Fibroblast of lung (primary cell): ENCODE data around the gene PSTPIP2. TPM values are rescaled to one million over a fixed set of nuclear protein-coding genes. Genes with fewer than 3 reads are reported as not detected.
A peak's percentile ranks its signal among the peaks of the same experiment; 100 is the strongest.

Experiments used
- DNase-seq, 2 donors: peaks; one replicate each; pipeline versions ENCODE4 v3.0.0 to v3.0.0-alpha.2; 2010; ENCODE audit warnings: low read depth in 2 of 2
- H2AFZ ChIP-seq: 2 replicates; pipeline ENCODE4 v1.5.1; 2012; ENCODE audit warnings: low read length, control low read depth, inconsistent platforms
- H3K27ac ChIP-seq: 2 replicates; pipeline ENCODE4 v1.5.1; 2011; ENCODE audit warnings: low read length, control low read depth; ENCODE audit not compliant: insufficient read depth
- H3K27me3 ChIP-seq: 2 replicates; pipeline ENCODE4 v1.5.1; 2011; ENCODE audit warnings: mild to moderate bottlenecking, low read length; ENCODE audit not compliant: control insufficient read depth, insufficient read depth
- H3K36me3 ChIP-seq: 2 replicates; pipeline ENCODE4 v1.5.1; 2011; ENCODE audit warnings: low read length; ENCODE audit not compliant: control insufficient read depth, insufficient read depth
- H3K4me1 ChIP-seq: 2 replicates; pipeline ENCODE4 v1.5.1; 2011; ENCODE audit warnings: low read length; ENCODE audit not compliant: control insufficient read depth, insufficient read depth; ENCODE audit errors: extremely low read depth
- H3K4me2 ChIP-seq: 2 replicates; pipeline ENCODE4 v1.5.1; 2011; ENCODE audit warnings: low read length, control low read depth; ENCODE audit not compliant: insufficient read depth; ENCODE audit errors: extremely low read depth
- H3K4me3 ChIP-seq, 4 experiments: fragments of 200-600 bp in 1 of 4; sonication (generic) in 1 of 4; replicated peaks in 1 of 4; 2 replicates each; pipeline ENCODE4 v1.5.1; 2011 to 2016; ENCODE audit warnings: low read length in 4 of 4, low read depth in 3 of 4, mild to moderate bottlenecking in 3 of 4, control low read depth in 2 of 4, inconsistent platforms in 1 of 4, mixed read lengths in 1 of 4; ENCODE audit not compliant: insufficient read depth in 1 of 4; ENCODE audit errors: control extremely low read depth in 1 of 4
- H3K79me2 ChIP-seq: 2 replicates; pipeline ENCODE4 v1.5.1; 2012; ENCODE audit warnings: mild to moderate bottlenecking, low read length, inconsistent platforms; ENCODE audit not compliant: control insufficient read depth, insufficient read depth
- H3K9ac ChIP-seq: 2 replicates; pipeline ENCODE4 v1.5.1; 2011; ENCODE audit warnings: mild to moderate bottlenecking, low read length, control low read depth; ENCODE audit not compliant: insufficient read depth
- H3K9me3 ChIP-seq: 2 replicates; pipeline ENCODE4 v1.5.1; 2012; ENCODE audit warnings: low read depth, low read length; ENCODE audit not compliant: control insufficient read depth, insufficient read depth
- H4K20me1 ChIP-seq: 2 replicates; pipeline ENCODE4 v1.5.1; 2011; ENCODE audit warnings: low read length; ENCODE audit not compliant: control insufficient read depth, insufficient read depth; ENCODE audit errors: extremely low read depth
- EZH2 ChIP-seq: IDR thresholded peaks from 2 replicates; pipeline ENCODE4 v1.5.1; 2012; ENCODE audit warnings: low read length, control low read depth, mild to moderate bottlenecking; ENCODE audit errors: missing control alignments
- polyA minus RNA-seq: library from RNA; depleted of rRNA, polyadenylated mRNA; stranded (reverse); fragments of >200 nt; gene quantifications from 2 replicates; pipeline ENCODE4 v1.2.3, GENCODE V29; 2011; ENCODE audit warnings: low replicate concordance
- polyA plus RNA-seq, 2 donors: library from polyadenylated mRNA; depleted of rRNA in 1 of 2; stranded (reverse) in 1 of 2; unstranded in 1 of 2; fragments of >200 nt; gene quantifications; 2 replicates each; pipeline ENCODE4 v1.2.1, GENCODE V29; 2011 to 2012; ENCODE audit warnings: missing spikeins in 1 of 2
- total RNA-seq: library from RNA; depleted of rRNA; stranded (reverse); fragments of >200 nt; gene quantifications from 2 replicates; pipeline ENCODE4 v1.2.1, GENCODE V29; 2014
- TF ChIP-seq, protein P1 (sequence below), 2 donors: IDR thresholded peaks in 1 of 2; conservative IDR thresholded peaks in 1 of 2; 1 replicate in 1 of 2; 2 replicates in 1 of 2; pipeline ENCODE4 v1.5.1; 2011 to 2012; ENCODE audit warnings: low read length in 2 of 2, control low read depth in 1 of 2, inconsistent platforms in 1 of 2, low read depth in 1 of 2, mild to moderate bottlenecking in 1 of 2

PSTPIP2 gene, protein sequence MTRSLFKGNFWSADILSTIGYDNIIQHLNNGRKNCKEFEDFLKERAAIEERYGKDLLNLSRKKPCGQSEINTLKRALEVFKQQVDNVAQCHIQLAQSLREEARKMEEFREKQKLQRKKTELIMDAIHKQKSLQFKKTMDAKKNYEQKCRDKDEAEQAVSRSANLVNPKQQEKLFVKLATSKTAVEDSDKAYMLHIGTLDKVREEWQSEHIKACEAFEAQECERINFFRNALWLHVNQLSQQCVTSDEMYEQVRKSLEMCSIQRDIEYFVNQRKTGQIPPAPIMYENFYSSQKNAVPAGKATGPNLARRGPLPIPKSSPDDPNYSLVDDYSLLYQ
- total RNA-seq = 8.2 and 13.4 TPM in 2 replicates
- polyA plus RNA-seq = 18.4 and 18.7 TPM in 2 replicates
- 8.8 and 9.4 TPM in 2 replicates for polyA plus RNA-seq (2012)
- polyA minus RNA-seq = 2.0 and 4.9 TPM in 2 replicates

DNA sequence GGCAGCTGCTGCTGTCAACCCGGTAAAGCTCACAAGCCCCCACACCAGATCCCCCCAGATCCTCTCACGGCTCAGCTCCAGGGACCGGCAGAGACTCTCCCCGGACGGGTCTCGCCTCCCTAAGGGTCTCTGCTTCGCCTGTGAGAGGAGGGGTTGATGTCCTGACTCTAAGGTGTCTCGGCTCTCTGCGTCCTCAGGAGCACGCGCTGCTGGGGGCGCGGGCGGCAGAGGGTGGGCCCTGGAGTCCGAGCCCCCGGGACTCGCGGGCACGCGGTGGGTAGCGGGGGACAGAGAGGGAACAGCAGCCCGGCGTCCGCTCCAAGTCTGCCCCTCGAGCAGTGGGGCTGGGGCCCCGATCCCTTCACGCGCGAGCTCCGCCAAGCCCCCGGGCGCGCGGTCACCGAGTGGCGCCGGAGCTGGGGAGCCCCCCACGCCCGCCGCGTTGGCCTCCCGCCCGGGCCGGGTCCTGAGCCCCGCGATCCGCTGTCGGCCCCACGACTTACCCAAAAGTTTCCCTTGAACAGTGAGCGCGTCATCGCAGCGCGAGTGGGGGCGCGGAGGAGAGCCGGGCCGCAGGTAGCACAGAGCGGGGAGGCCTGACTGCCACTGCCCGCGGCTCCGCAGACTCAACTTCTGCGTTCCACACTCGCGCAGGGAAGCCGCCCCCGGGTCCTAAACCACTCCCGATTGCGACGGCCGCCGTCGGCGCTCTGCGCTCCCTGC is at the start of gene PSTPIP2:
Gene PSTPIP2, minus strand, starts transcription at position 608 of the 723 bp plus-strand sequence. Its CDS starts 72 bp downstream, at position 536.
- no peaks in the 10 kb centered on the region for H4K20me1 ChIP-seq
- peak within 1 kb of the TSS; percentile 87 for H3K4me2 ChIP-seq
- TF ChIP-seq, protein P1, sequence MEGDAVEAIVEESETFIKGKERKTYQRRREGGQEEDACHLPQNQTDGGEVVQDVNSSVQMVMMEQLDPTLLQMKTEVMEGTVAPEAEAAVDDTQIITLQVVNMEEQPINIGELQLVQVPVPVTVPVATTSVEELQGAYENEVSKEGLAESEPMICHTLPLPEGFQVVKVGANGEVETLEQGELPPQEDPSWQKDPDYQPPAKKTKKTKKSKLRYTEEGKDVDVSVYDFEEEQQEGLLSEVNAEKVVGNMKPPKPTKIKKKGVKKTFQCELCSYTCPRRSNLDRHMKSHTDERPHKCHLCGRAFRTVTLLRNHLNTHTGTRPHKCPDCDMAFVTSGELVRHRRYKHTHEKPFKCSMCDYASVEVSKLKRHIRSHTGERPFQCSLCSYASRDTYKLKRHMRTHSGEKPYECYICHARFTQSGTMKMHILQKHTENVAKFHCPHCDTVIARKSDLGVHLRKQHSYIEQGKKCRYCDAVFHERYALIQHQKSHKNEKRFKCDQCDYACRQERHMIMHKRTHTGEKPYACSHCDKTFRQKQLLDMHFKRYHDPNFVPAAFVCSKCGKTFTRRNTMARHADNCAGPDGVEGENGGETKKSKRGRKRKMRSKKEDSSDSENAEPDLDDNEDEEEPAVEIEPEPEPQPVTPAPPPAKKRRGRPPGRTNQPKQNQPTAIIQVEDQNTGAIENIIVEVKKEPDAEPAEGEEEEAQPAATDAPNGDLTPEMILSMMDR (conservative IDR thresholded peaks at IDR 0.05 in 1 of 2, IDR thresholded peaks at IDR 0.05 in 1 of 2; ENCODE audit: low read depth in 1 of 2, low read length in 2 of 2) = no peak
- no peak for TF ChIP-seq EZH2
- H2AFZ ChIP-seq = peak within 1 kb of the TSS; percentile 70
- peak within 1 kb of the TSS; percentile 47 for H3K27ac ChIP-seq
- peaks cover 9% of the 10 kb centered on the region for H3K4me1 ChIP-seq
- peak within 1 kb of the TSS; percentile 68 for H3K9ac ChIP-seq
- no peaks in the 10 kb centered on the region for H3K27me3 ChIP-seq
- peak; percentile 55 to 68 for DNase-seq
- peaks cover 3% of the 10 kb centered on the region for H3K79me2 ChIP-seq
- H3K4me3 ChIP-seq = peak within 1 kb of the TSS; percentile 54 to 88 (median 76)
- H3K36me3 ChIP-seq = no peaks in the 10 kb centered on the region
- no peaks in the 10 kb centered on the region for H3K9me3 ChIP-seq

DNA sequence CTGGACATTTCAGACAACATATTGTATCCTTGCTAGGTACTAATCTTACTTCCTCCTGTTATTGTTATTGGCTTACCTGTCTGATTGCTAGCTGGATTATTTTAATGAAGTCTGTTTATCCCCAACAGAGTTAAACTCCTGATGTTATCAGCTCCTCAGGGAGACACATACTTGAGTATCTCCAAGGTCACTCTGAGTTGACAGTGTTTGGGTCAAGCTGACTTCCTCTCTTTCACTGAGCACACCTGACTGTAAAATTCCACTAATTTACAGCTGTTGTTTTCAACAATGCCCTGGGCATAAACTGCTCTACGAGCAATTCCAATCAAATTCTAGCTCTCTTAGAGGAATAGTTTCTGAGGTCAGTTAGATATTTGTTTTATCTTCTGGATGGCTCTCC is 41.7 kb upstream of the PSTPIP2 start:
- no peak overlapping the region for H2AFZ ChIP-seq
- H4K20me1 ChIP-seq = no peaks in the 10 kb centered on the region
- H3K79me2 ChIP-seq = no peaks in the 10 kb centered on the region
- H3K4me1 ChIP-seq = no peaks in the 10 kb centered on the region
- H3K36me3 ChIP-seq = no peaks in the 10 kb centered on the region
- no peak for TF ChIP-seq EZH2
- TF ChIP-seq, protein P1 (conservative IDR thresholded peaks at IDR 0.05 in 1 of 2, IDR thresholded peaks at IDR 0.05 in 1 of 2; ENCODE audit: low read depth in 1 of 2, low read length in 2 of 2) = no peak
- no peak overlapping the region for H3K4me2 ChIP-seq
- H3K9ac ChIP-seq = no peak overlapping the region
- no peaks in the 10 kb centered on the region for H3K27me3 ChIP-seq
- no peak overlapping the region for H3K27ac ChIP-seq
- no peaks in the 10 kb centered on the region for H3K9me3 ChIP-seq
- no peak for DNase-seq
- no peak overlapping the region for H3K4me3 ChIP-seq

DNA sequence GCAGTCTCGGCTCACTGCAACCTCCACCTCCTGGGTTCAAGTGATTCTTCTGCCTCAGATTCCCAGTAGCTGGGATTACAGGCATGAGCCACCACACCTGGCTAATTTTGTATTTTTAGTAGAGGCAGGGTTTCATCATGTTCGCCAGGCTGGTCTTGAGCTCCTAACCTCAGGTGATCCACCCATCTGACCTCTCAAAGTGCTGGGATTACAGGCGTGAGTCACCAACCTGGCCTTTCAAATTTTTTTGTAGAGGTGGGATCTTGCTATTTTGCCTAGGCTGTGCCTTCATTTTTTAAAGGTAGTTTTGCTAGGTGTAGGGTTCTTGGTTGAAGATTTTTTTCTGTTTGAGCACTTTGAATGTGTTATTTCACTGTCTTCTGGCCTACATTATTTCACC is 38.3 kb upstream of the PSTPIP2 start:
- DNase-seq = no peak
- no peak overlapping the region for H3K9ac ChIP-seq

More for the DNA sequence above, 38.3 kb upstream of the PSTPIP2 start:
- Histone ChIP-seq H2AFZ (no peak overlapping the region), H3K36me3 (no peaks in the 10 kb centered on the region), H3K27me3 (no peaks in the 10 kb centered on the region), H3K9me3 (no peaks in the 10 kb centered on the region), H4K20me1 (no peaks in the 10 kb centered on the region), H3K27ac (no peak overlapping the region), H3K79me2 (no peaks in the 10 kb centered on the region), H3K4me2 (no peak overlapping the region), H3K4me3 (no peak overlapping the region), H3K4me1 (no peaks in the 10 kb centered on the region)
- no peak for TF ChIP-seq EZH2
- TF ChIP-seq, protein P1 (conservative IDR thresholded peaks at IDR 0.05 in 1 of 2, IDR thresholded peaks at IDR 0.05 in 1 of 2; ENCODE audit: low read depth in 1 of 2, low read length in 2 of 2) = no peak
